ENCODE measurements around the gene APBA2.

GRCh38 chr15:29066310-29066709, 180.5 kb downstream of the APBA2 start:
- TF ChIP-seq POLR2A (IDR thresholded peaks at IDR 0.05; ENCODE audit: low read depth) = no peak
- no peak for TF ChIP-seq CTCF (IDR thresholded peaks at IDR 0.05)
- TF ChIP-seq POLR2AphosphoS5 (IDR thresholded peaks at IDR 0.05) = no peak
- TF ChIP-seq EP300 (IDR thresholded peaks at IDR 0.05) = no peak
